K562 (cell line): ENCODE data around the gene RMI1. TPM values are rescaled to one million over a fixed set of nuclear protein-coding genes. Genes with fewer than 3 reads are reported as not detected.

Experiments used
- CHD1 ChIP-seq: fragments of 200-600 bp; sonication (generic); IDR thresholded peaks from one replicate; pipeline ENCODE4 v1.6.1; 2012; ENCODE audit warnings: mild to moderate bottlenecking, moderate library complexity, low read length, inconsistent platforms
- FOXP1 ChIP-seq: sonication (generic); formaldehyde crosslinking; IDR thresholded peaks from 2 replicates; pipeline ENCODE4 v1.8.0; 2022; ENCODE audit warnings: mild to moderate bottlenecking, missing genetic modification reagents
- GATAD2A ChIP-seq: fragments of 450-650 bp; IDR thresholded peaks from 2 replicates; pipeline ENCODE4 v1.6.1; 2017
- HCFC1 ChIP-seq: IDR thresholded peaks from 2 replicates; pipeline ENCODE4 v1.6.1; 2012; ENCODE audit warnings: low read depth, low read length, improper control_type of control experiment
- KDM4B ChIP-seq, 2 experiments: fragments of 450-650 bp in 1 of 2; sonication (generic) in 1 of 2; IDR thresholded peaks; 2 replicates each; pipeline ENCODE4 v1.6.1; 2016 to 2017; ENCODE audit warnings: borderline replicate concordance in 2 of 2, antibody characterized with exemption in 1 of 2, low read depth in 1 of 2, mild to moderate bottlenecking in 1 of 2
- POLR2AphosphoS5 ChIP-seq: IDR thresholded peaks from 2 replicates; pipeline ENCODE4 v1.6.1; 2011; ENCODE audit warnings: mild to moderate bottlenecking, low read depth, low read length, moderate library complexity; ENCODE audit not compliant: control insufficient read depth, insufficient read depth
- SETDB1 ChIP-seq: IDR thresholded peaks from one replicate; pipeline ENCODE4 v1.6.1; 2012; ENCODE audit warnings: low read length, control low read depth, inconsistent platforms
- SMAD4 ChIP-seq: fragments of 250-450 bp; sonication (Bioruptor Pico); conservative IDR thresholded peaks from 2 replicates; pipeline ENCODE4 v1.8.0; 2021; ENCODE audit warnings: inconsistent platforms, mild to moderate bottlenecking, moderate library complexity
- TCF7L2 ChIP-seq: fragments of 150-350 bp; IDR thresholded peaks from 2 replicates; pipeline ENCODE4 v1.6.1; 2016; ENCODE audit warnings: low read depth, mild to moderate bottlenecking, low read length, moderate library complexity
- ZEB2 ChIP-seq: fragments of 450-650 bp; IDR thresholded peaks from 2 replicates; pipeline ENCODE4 v1.6.1; 2016
- ZNF239 ChIP-seq: fragments of 250-450 bp; sonication (Bioruptor Pico); IDR thresholded peaks from 2 replicates; pipeline ENCODE4 v1.4.0; 2020; ENCODE audit warnings: mild to moderate bottlenecking
- ZNF274 ChIP-seq: IDR thresholded peaks from 2 replicates; pipeline ENCODE4 v1.6.1; 2011; ENCODE audit warnings: low read depth, mild to moderate bottlenecking, low read length, moderate library complexity, borderline replicate concordance
- ZNF347 ChIP-seq: fragments of 450-650 bp; formaldehyde crosslinking; IDR thresholded peaks from 2 replicates; pipeline ENCODE4 v1.4.0; 2020; ENCODE audit warnings: low read depth, mild to moderate bottlenecking, moderate library complexity
- ZNF79 ChIP-seq: fragments of 250-450 bp; sonication (Bioruptor Pico); IDR thresholded peaks from 2 replicates; pipeline ENCODE4 v1.4.0; 2020; ENCODE audit warnings: low read depth, mild to moderate bottlenecking, moderate library complexity
- polyA plus RNA-seq, 8 experiments: library from polyadenylated mRNA; depleted of rRNA in 4 of 8; stranded (reverse) in 5 of 8; unstranded in 3 of 8; fragments of >200 nt; fragmentation: Nextera tagmentation in 2 of 8; fragmentation: Illumina TruSeq in 1 of 8; extraction: Ambion mirVana in 2 of 8; extraction: Trizol in 1 of 8; gene quantifications; 2 replicates each; pipeline versions ENCODE4 v1.2.1 to v1.2.3, GENCODE V29; 2011 to 2014; ENCODE audit warnings: inconsistent platforms in 1 of 8, missing spikeins in 1 of 8
- total RNA-seq, 7 experiments: library from RNA; depleted of rRNA in 6 of 7; stranded (reverse); fragments of >200 nt in 6 of 7; fragmentation: Illumina TruSeq in 2 of 7; extraction: Trizol in 2 of 7; gene quantifications; 2 replicates each; pipeline versions ENCODE4 v1.2.1 to v1.2.3, GENCODE V29; 2011 to 2021; ENCODE audit warnings: low replicate concordance in 1 of 7
- TF ChIP-seq, protein P1 (sequence below): fragments of 450-650 bp; formaldehyde crosslinking; IDR thresholded peaks from 2 replicates; pipeline ENCODE4 v1.4.0; 2020; ENCODE audit warnings: mild to moderate bottlenecking, moderate library complexity
- TF ChIP-seq, protein P2 (sequence below): fragments of 250-450 bp; sonication (Bioruptor Pico); IDR thresholded peaks from 2 replicates; pipeline ENCODE4 v1.4.0; 2020
- TF ChIP-seq, protein P3 (sequence below): conservative IDR thresholded peaks from 2 replicates; pipeline ENCODE4 v1.6.1; 2011; ENCODE audit warnings: low read depth, mild to moderate bottlenecking, low read length; ENCODE audit not compliant: control insufficient read depth
- TF ChIP-seq, protein P4 (sequence below): sonication (generic); formaldehyde crosslinking; IDR thresholded peaks from 2 replicates; pipeline ENCODE4 v1.8.1; 2022; ENCODE audit warnings: missing genetic modification reagents

The RMI1 gene
- total and polyA plus RNA-seq, 9 of the 15 experiments (the other 6 are each of a cell fraction or from before 2014, with no cell fraction given): 3.0 to 17.4 (median 10.6) TPM

DNA sequence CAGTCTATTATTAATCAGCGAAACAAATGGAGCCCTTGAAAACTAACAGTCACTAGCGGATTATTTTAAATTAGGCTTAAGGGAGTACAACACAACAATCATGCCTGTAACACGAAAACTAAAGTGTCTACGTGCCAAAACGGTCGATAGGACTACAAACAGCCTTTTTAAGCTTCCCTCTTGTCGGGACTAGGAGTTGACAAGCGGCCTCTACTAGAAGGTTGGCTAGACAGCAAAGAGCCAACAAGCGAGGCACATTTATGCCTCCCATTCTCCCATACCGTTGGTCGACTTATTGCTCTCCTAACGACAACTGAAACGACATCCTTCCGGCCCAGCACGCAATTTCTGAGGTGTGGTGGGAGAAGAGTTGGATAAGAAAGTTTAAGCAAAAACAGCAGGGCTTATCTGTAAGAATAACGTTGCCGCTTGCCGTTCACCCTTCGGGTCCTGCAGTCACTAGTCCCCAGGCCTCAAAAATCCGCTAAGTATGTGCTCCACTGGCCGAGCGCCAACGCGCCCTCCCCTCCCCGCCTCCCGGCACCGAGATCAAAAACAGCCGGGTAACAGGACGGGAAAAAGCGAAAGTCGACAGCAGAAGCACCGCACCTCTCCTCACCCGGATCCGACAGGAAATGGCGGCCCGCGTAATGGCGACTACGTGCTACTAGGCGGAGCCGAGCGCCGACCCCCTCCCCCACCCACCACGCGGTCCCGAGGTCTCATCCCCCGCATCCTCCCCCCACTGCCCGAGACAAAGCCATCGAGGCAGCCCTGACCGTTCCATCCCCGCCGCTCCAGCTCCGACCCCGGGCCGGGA is 1.4 kb upstream of the RMI1 start (continued):
- TF ChIP-seq ZNF347: no peak
- TF ChIP-seq ZNF79: no peak
- TF ChIP-seq, protein P1, sequence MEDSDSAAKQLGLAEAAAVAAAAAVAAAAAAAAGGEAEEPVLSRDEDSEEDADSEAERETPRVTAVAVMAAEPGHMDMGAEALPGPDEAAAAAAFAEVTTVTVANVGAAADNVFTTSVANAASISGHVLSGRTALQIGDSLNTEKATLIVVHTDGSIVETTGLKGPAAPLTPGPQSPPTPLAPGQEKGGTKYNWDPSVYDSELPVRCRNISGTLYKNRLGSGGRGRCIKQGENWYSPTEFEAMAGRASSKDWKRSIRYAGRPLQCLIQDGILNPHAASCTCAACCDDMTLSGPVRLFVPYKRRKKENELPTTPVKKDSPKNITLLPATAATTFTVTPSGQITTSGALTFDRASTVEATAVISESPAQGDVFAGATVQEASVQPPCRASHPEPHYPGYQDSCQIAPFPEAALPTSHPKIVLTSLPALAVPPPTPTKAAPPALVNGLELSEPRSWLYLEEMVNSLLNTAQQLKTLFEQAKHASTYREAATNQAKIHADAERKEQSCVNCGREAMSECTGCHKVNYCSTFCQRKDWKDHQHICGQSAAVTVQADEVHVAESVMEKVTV (CRISPR knock-in tag): no peak
- no peak for TF ChIP-seq ZEB2
- TF ChIP-seq, protein P2, sequence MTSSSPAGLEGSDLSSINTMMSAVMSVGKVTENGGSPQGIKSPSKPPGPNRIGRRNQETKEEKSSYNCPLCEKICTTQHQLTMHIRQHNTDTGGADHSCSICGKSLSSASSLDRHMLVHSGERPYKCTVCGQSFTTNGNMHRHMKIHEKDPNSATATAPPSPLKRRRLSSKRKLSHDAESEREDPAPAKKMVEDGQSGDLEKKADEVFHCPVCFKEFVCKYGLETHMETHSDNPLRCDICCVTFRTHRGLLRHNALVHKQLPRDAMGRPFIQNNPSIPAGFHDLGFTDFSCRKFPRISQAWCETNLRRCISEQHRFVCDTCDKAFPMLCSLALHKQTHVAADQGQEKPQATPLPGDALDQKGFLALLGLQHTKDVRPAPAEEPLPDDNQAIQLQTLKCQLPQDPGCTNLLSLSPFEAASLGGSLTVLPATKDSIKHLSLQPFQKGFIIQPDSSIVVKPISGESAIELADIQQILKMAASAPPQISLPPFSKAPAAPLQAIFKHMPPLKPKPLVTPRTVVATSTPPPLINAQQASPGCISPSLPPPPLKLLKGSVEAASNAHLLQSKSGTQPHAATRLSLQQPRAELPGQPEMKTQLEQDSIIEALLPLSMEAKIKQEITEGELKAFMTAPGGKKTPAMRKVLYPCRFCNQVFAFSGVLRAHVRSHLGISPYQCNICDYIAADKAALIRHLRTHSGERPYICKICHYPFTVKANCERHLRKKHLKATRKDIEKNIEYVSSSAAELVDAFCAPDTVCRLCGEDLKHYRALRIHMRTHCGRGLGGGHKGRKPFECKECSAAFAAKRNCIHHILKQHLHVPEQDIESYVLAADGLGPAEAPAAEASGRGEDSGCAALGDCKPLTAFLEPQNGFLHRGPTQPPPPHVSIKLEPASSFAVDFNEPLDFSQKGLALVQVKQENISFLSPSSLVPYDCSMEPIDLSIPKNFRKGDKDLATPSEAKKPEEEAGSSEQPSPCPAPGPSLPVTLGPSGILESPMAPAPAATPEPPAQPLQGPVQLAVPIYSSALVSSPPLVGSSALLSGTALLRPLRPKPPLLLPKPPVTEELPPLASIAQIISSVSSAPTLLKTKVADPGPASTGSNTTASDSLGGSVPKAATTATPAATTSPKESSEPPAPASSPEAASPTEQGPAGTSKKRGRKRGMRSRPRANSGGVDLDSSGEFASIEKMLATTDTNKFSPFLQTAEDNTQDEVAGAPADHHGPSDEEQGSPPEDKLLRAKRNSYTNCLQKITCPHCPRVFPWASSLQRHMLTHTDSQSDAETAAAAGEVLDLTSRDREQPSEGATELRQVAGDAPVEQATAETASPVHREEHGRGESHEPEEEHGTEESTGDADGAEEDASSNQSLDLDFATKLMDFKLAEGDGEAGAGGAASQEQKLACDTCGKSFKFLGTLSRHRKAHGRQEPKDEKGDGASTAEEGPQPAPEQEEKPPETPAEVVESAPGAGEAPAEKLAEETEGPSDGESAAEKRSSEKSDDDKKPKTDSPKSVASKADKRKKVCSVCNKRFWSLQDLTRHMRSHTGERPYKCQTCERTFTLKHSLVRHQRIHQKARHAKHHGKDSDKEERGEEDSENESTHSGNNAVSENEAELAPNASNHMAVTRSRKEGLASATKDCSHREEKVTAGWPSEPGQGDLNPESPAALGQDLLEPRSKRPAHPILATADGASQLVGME (CRISPR knock-in tag): no peak
- TF ChIP-seq KDM4B (IDR thresholded peaks at IDR 0.05; ENCODE audit: borderline replicate concordance in 2 of 2, low read depth in 1 of 2): no peak
- TF ChIP-seq HCFC1: peak; percentile 22; the same call in 1 of the 2 replicates
- TF ChIP-seq ZNF239: no peak
- TF ChIP-seq SMAD4: no peak
- no peak for TF ChIP-seq SETDB1
- no peak for TF ChIP-seq FOXP1
- no peak for TF ChIP-seq TCF7L2
- TF ChIP-seq POLR2AphosphoS5: peak; percentile 53; the same call in 1 of the 2 replicates
- TF ChIP-seq, protein P3, sequence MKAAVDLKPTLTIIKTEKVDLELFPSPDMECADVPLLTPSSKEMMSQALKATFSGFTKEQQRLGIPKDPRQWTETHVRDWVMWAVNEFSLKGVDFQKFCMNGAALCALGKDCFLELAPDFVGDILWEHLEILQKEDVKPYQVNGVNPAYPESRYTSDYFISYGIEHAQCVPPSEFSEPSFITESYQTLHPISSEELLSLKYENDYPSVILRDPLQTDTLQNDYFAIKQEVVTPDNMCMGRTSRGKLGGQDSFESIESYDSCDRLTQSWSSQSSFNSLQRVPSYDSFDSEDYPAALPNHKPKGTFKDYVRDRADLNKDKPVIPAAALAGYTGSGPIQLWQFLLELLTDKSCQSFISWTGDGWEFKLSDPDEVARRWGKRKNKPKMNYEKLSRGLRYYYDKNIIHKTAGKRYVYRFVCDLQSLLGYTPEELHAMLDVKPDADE: 0 out of 2 replicates have a peak, but pooled peaks have one; percentile 29
- TF ChIP-seq, protein P4, sequence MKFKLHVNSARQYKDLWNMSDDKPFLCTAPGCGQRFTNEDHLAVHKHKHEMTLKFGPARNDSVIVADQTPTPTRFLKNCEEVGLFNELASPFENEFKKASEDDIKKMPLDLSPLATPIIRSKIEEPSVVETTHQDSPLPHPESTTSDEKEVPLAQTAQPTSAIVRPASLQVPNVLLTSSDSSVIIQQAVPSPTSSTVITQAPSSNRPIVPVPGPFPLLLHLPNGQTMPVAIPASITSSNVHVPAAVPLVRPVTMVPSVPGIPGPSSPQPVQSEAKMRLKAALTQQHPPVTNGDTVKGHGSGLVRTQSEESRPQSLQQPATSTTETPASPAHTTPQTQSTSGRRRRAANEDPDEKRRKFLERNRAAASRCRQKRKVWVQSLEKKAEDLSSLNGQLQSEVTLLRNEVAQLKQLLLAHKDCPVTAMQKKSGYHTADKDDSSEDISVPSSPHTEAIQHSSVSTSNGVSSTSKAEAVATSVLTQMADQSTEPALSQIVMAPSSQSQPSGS (CRISPR knock-in tag): no peak
- no peak for TF ChIP-seq ZNF274
- TF ChIP-seq CHD1: peak; percentile 56
- TF ChIP-seq GATAD2A: no peak
